HepG2 (cell line): Measurements from ENCODE around the gene GADD45GIP1. TPM values are rescaled to one million over a fixed set of nuclear protein-coding genes. Genes with fewer than 3 reads are reported as not detected.
A peak's percentile ranks its signal among the peaks of the same experiment; 100 is the strongest.

Experiments
- AFF4 ChIP-seq: sonication (generic); formaldehyde crosslinking; IDR thresholded peaks from 2 replicates; pipeline ENCODE4 v1.4.0; 2020; ENCODE audit warnings: missing genetic modification reagents
- DRAP1 ChIP-seq: IDR thresholded peaks from 2 replicates; pipeline ENCODE4 v1.6.1; 2016; ENCODE audit warnings: missing genetic modification reagents, missing compliant biosample characterization
- FOXJ3 ChIP-seq: sonication (generic); formaldehyde crosslinking; IDR thresholded peaks from 2 replicates; pipeline ENCODE4 v1.4.0; 2020; ENCODE audit warnings: missing genetic modification reagents, mild to moderate bottlenecking, borderline replicate concordance
- FOXO1 ChIP-seq: sonication (generic); formaldehyde crosslinking; IDR thresholded peaks from 2 replicates; pipeline ENCODE4 v1.4.0; 2020; ENCODE audit warnings: missing genetic modification reagents
- GATA4 ChIP-seq: sonication (generic); IDR thresholded peaks from 2 replicates; pipeline ENCODE4 v1.6.1; 2016; ENCODE audit warnings: antibody characterized with exemption, low read depth, borderline replicate concordance
- HOXA7 ChIP-seq: sonication (generic); formaldehyde crosslinking; IDR thresholded peaks from 2 replicates; pipeline ENCODE4 v1.8.1; 2022; ENCODE audit warnings: mild to moderate bottlenecking, missing genetic modification reagents, moderate library complexity
- JDP2 ChIP-seq: sonication (generic); formaldehyde crosslinking; IDR thresholded peaks from 2 replicates; pipeline ENCODE4 v1.8.1; 2022; ENCODE audit warnings: missing genetic modification reagents, borderline replicate concordance
- JUN ChIP-seq: sonication (generic); formaldehyde crosslinking; IDR thresholded peaks from 2 replicates; pipeline ENCODE4 v1.4.0; 2020; ENCODE audit warnings: mild to moderate bottlenecking, missing genetic modification reagents
- KDM2A ChIP-seq: sonication (generic); formaldehyde crosslinking; IDR thresholded peaks from 2 replicates; pipeline ENCODE4 v1.4.0; 2020; ENCODE audit warnings: low read depth, missing genetic modification reagents, borderline replicate concordance
- NR2F2 ChIP-seq: IDR thresholded peaks from 2 replicates; pipeline ENCODE4 v1.6.1; 2012; ENCODE audit warnings: low read depth, inconsistent platforms, borderline replicate concordance
- RORA ChIP-seq: sonication (generic); formaldehyde crosslinking; IDR thresholded peaks from 2 replicates; pipeline ENCODE4 v1.5.0; 2020; ENCODE audit warnings: mild to moderate bottlenecking, missing genetic modification reagents, moderate library complexity
- RXRB ChIP-seq: IDR thresholded peaks from 2 replicates; pipeline ENCODE4 v1.6.1; 2016; ENCODE audit warnings: borderline replicate concordance, missing genetic modification reagents, missing compliant biosample characterization
- SMARCC2 ChIP-seq: fragments of 450-650 bp; IDR thresholded peaks from 2 replicates; pipeline ENCODE4 v1.6.1; 2017; ENCODE audit warnings: antibody characterized with exemption, mild to moderate bottlenecking
- THYN1 ChIP-seq: sonication (generic); formaldehyde crosslinking; IDR thresholded peaks from 2 replicates; pipeline ENCODE4 v1.8.1; 2023; ENCODE audit warnings: low read depth, mild to moderate bottlenecking, moderate library complexity, missing genetic modification reagents, borderline replicate concordance
- XRCC5 ChIP-seq: fragments of 200-400 bp; formaldehyde crosslinking; optimal IDR thresholded peaks from 2 replicates; pipeline ENCODE3; 2017; ENCODE audit warnings: mild to moderate bottlenecking, low read length
- ZBTB7B ChIP-seq: sonication (generic); formaldehyde crosslinking; IDR thresholded peaks from 2 replicates; pipeline ENCODE4 v1.4.0; 2020; ENCODE audit warnings: missing genetic modification reagents
- ZNF382 ChIP-seq: sonication (generic); formaldehyde crosslinking; IDR thresholded peaks from 2 replicates; pipeline ENCODE4 v1.5.0; 2020; ENCODE audit warnings: missing genetic modification reagents, mild to moderate bottlenecking, borderline replicate concordance
- ZNF501 ChIP-seq: sonication (generic); formaldehyde crosslinking; IDR thresholded peaks from 2 replicates; pipeline ENCODE4 v1.5.1; 2020; ENCODE audit warnings: mild to moderate bottlenecking, moderate library complexity, missing genetic modification reagents
- ZNF512B ChIP-seq: sonication (generic); formaldehyde crosslinking; IDR thresholded peaks from 2 replicates; pipeline ENCODE4 v1.5.1; 2020; ENCODE audit warnings: missing genetic modification reagents, mild to moderate bottlenecking, borderline replicate concordance
- ZNF724P ChIP-seq: sonication (generic); formaldehyde crosslinking; IDR thresholded peaks from 2 replicates; pipeline ENCODE4 v1.8.0; 2022; ENCODE audit warnings: missing genetic modification reagents, borderline replicate concordance
- ZNF740 ChIP-seq: sonication (generic); formaldehyde crosslinking; IDR thresholded peaks from 2 replicates; pipeline ENCODE4 v1.4.0; 2020; ENCODE audit warnings: missing genetic modification reagents
- polyA plus RNA-seq, 8 experiments: library from polyadenylated mRNA; depleted of rRNA in 3 of 8; stranded (reverse) in 7 of 8; unstranded in 1 of 8; fragments of >200 nt; fragmentation: Illumina TruSeq in 4 of 8; extraction: Trizol in 4 of 8; gene quantifications; 2 replicates each; pipeline versions ENCODE4 v1.2.1 to v1.2.3, GENCODE V29; 2011 to 2016; ENCODE audit warnings: low read depth in 4 of 8, missing spikeins in 1 of 8, mixed read lengths in 1 of 8; ENCODE audit not compliant: insufficient read depth in 1 of 8
- total RNA-seq, 5 experiments: library from RNA; depleted of rRNA; stranded (reverse); fragments of >200 nt; fragmentation: Illumina TruSeq; extraction: Trizol; gene quantifications; 2 replicates each; pipeline ENCODE4 v1.2.3, GENCODE V29; 2016; ENCODE audit warnings: low read depth in 1 of 5

The GADD45GIP1 gene
- total and polyA plus RNA-seq, 2 of the 13 experiments (the other 11 are each of a cell fraction or from before 2014, with no cell fraction given), result 24.6 to 30.7 TPM

GRCh38 chr19:12985049-12985776 is 28.2 kb upstream of the GADD45GIP1 start (continued):
- TF ChIP-seq GATA4 (no peak), RXRB (CRISPR knock-in tag) (peak; percentile 49; the same call in 1 of the 2 replicates), NR2F2 (no peak), KDM2A (no peak; the same call in 1 of the 2 replicates), ZNF724P (no peak), RORA (CRISPR knock-in tag) (no peak), ZNF501 (CRISPR knock-in tag) (no peak), JUN (CRISPR knock-in tag) (no peak), HOXA7 (CRISPR knock-in tag) (no peak), THYN1 (CRISPR knock-in tag) (no peak), SMARCC2 (no peak), JDP2 (CRISPR knock-in tag) (no peak; the same call in 1 of the 2 replicates), AFF4 (CRISPR knock-in tag) (no peak), ZBTB7B (CRISPR knock-in tag) (no peak), ZNF382 (CRISPR knock-in tag) (no peak), XRCC5 (peak; percentile 3), DRAP1 (CRISPR knock-in tag) (no peak), ZNF740 (CRISPR knock-in tag) (no peak; the same call in 1 of the 2 replicates), ZNF512B (CRISPR knock-in tag) (peak; percentile 77), FOXJ3 (no peak), FOXO1 (CRISPR knock-in tag) (no peak)
